ENCODE measurements around the gene AK4. TPM values are rescaled to one million over a fixed set of nuclear protein-coding genes. Genes with fewer than 3 reads are reported as not detected.
A peak's percentile ranks its signal among the peaks of the same experiment; 100 is the strongest.

The AK4 gene
- total and polyA plus RNA-seq, 2 of the 8 experiments (the other 6 are each of a cell fraction or from before 2014, with no cell fraction given) = 64.5 to 175 TPM

- peak overlapping the region; percentile 73 for H3K4me2 ChIP-seq (ENCODE audit: insufficient read depth in 1 of 2, low read depth in 2 of 2, low read length in 2 of 2)
- H3K4me3 ChIP-seq (ENCODE audit: extremely low read depth in 1 of 4, insufficient read depth in 2 of 4, low read depth in 3 of 4, low read length in 4 of 4) = peak overlapping the region; percentile 6 to 56 (median 25); a peak in 7 of 8 replicates
- no peak overlapping the region for H3K14ac ChIP-seq (ENCODE audit: insufficient read length)
- no peaks in the 10 kb centered on the region for H3K9me3 ChIP-seq (ENCODE audit: insufficient read depth in 2 of 2, low read depth in 1 of 2, low read length in 1 of 2)
- no peaks in the 10 kb centered on the region for H4K20me1 ChIP-seq (replicated peaks in 1 of 2; ENCODE audit: control insufficient read depth in 1 of 2, insufficient read depth in 2 of 2, low read length in 2 of 2)
- H3K23me2 ChIP-seq (ENCODE audit: low read depth, low read length) = 0 out of 2 replicates have a peak, but pooled peaks cover 3% of the 10 kb centered on the region
- CTCF ChIA-PET (ENCODE audit: partially characterized antibody) = interaction anchor here (0.6 to 2.5 kb wide), 4 partner anchors 12 to 408 kb away, joined by 3 to 17 read pairs (median 3); no protein-coding TSS in a partner anchor
- no peak overlapping the region for H3K23ac ChIP-seq (ENCODE audit: insufficient read length)
- no peak overlapping the region; the same call in 1 of the 2 replicates for H3K18ac ChIP-seq (ENCODE audit: extremely low read depth, low read length)
- no peaks in the 10 kb centered on the region for H3K79me1 ChIP-seq (ENCODE audit: low read depth, low read length)
- no peak overlapping the region for H3K4ac ChIP-seq (replicated peaks; ENCODE audit: insufficient read length, low read depth, low read length)
- no peak for TF ChIP-seq CHD2 (IDR thresholded peaks at IDR 0.05; ENCODE audit: low read length)
- peak in 1 of 2 experiments; percentile 77; a peak in 1 of 4 replicates for TF ChIP-seq HDAC2 (IDR thresholded peaks at IDR 0.05; ENCODE audit: borderline replicate concordance in 1 of 2, low read depth in 2 of 2, low read length in 2 of 2)
- TF ChIP-seq TCF12 (IDR thresholded peaks at IDR 0.05; ENCODE audit: low read depth, low read length) = 0 out of 2 replicates have a peak, but pooled peaks have one; percentile 30
- peak; percentile 91 for TF ChIP-seq ASH2L (IDR thresholded peaks at IDR 0.05; ENCODE audit: low read length)
- TF ChIP-seq TEAD4 (IDR thresholded peaks at IDR 0.05; ENCODE audit: low read depth, low read length) = no peak
- TF ChIP-seq ATF2 (IDR thresholded peaks at IDR 0.05; ENCODE audit: low read length) = 0 out of 2 replicates have a peak, but pooled peaks have one; percentile 43
- TF ChIP-seq SP1 (IDR thresholded peaks at IDR 0.05; ENCODE audit: low read depth, low read length) = peak; percentile 32; the same call in 1 of the 2 replicates
- H3K36me3 ChIP-seq (ENCODE audit: control insufficient read depth in 2 of 4, insufficient read depth in 4 of 4, low read length in 3 of 4) = no peaks in the 10 kb centered on the region
- 0 out of 2 replicates have a peak overlapping the region, but pooled peaks have one; percentile 48 for H2BK20ac ChIP-seq (ENCODE audit: low read length)
- H4K5ac ChIP-seq (ENCODE audit: insufficient read length, low read depth, low read length) = peak overlapping the region; percentile 55
- H3K27ac ChIP-seq (ENCODE audit: low read depth, low read length) = no peak overlapping the region
- no peak overlapping the region for H2BK12ac ChIP-seq (ENCODE audit: low read depth, low read length)
- no peak overlapping the region for H3K56ac ChIP-seq (replicated peaks; ENCODE audit: insufficient read length, low read depth, low read length)
- POLR2A ChIA-PET (ENCODE audit: partially characterized antibody) = interaction anchor here (0.9 to 2.2 kb wide), 9 partner anchors 8 to 147 kb away, joined by 3 to 8 read pairs (median 5); partner anchors contain the start of gene DNAJC6
- H4K8ac ChIP-seq (ENCODE audit: extremely low read depth, insufficient read depth, low read length) = no peak overlapping the region
- no peak overlapping the region; a peak in 1 of 7 replicates for H3K9ac ChIP-seq (replicated peaks in 1 of 4; ENCODE audit: extremely low read depth in 1 of 4, low read depth in 3 of 4, low read length in 3 of 4)
- DNase-seq (ENCODE audit: low read depth in 1 of 2, low spot score in 2 of 2) (no peak), FAIRE-seq (no peak)
- H4K91ac ChIP-seq (replicated peaks; ENCODE audit: insufficient read length, low read length) = no peak overlapping the region
- H2BK5ac ChIP-seq (ENCODE audit: low read depth, low read length) = no peak overlapping the region
- no peaks in the 10 kb centered on the region for H3K27me3 ChIP-seq (replicated peaks in 1 of 4; ENCODE audit: control insufficient read depth in 3 of 4, extremely low read depth in 1 of 4, insufficient read depth in 3 of 4, low read length in 3 of 4)
- H2BK120ac ChIP-seq (replicated peaks; ENCODE audit: low read depth, low read length) = no peak overlapping the region
- no peak overlapping the region for H2AK5ac ChIP-seq (ENCODE audit: low read depth, low read length)
- peaks cover 0 to 22% (median 8%) of the 10 kb centered on the region in 4 experiments; a peak in 3 of 7 replicates for H3K4me1 ChIP-seq (replicated peaks in 1 of 4; ENCODE audit: control insufficient read depth in 3 of 4, insufficient read depth in 4 of 4, low read length in 3 of 4)
- no peak overlapping the region for H2BK15ac ChIP-seq (ENCODE audit: low read length)
- WGBS, 2 experiments (ENCODE audit: extremely low coverage in 1 of 2, insufficient coverage in 1 of 2, insufficient read length in 1 of 2, insufficient replicate concordance in 2 of 2, low coverage in 1 of 2, low lambda C conversion rate in 2 of 2, missing lambda C conversion rate in 1 of 2) = 5% methylated on average over 5 of the region's 5 CpGs; no CpG with 5 or more reads in 1 of the 2 experiments
- H2AFZ ChIP-seq (ENCODE audit: low read length) = no peak overlapping the region; the same call in 1 of the 2 replicates
- H3K79me2 ChIP-seq (ENCODE audit: control insufficient read depth in 1 of 2, insufficient read depth in 2 of 2, low read length in 2 of 2) = no peaks in the 10 kb centered on the region
Measured at GRCh38 chr1:65279070-65279779, 131.2 kb downstream of the AK4 start.

Measured in H1 (cell line).